Activated CD8-positive, alpha-beta T cell treated with anti-CD3 and anti-CD28 coated beads for 36 hours (primary cell): ENCODE measurements around the gene ATP2B1. TPM values are rescaled to one million over a fixed set of nuclear protein-coding genes. Genes with fewer than 3 reads are reported as not detected.

Source experiments
- ATAC-seq: fragments of 200-7000 bp; cut with Tn5 transposase; one replicate; pipeline ENCODE4 v1.10.0; 2021; ENCODE audit warnings: mild to moderate bottlenecking, moderate library complexity
- CTCF ChIA-PET: fragments of 350-600 bp; sonication (Branson Sonifier 250); formaldehyde crosslinking; loops from one replicate; lab custom pipeline; 2021; ENCODE audit warnings: antibody characterized with exemption; lab: Charles Lee
- POLR2A ChIA-PET: fragments of 350-600 bp; sonication (Branson Sonifier 250); formaldehyde crosslinking; loops from one replicate; lab custom pipeline; 2021; ENCODE audit warnings: antibody characterized with exemption; lab: Charles Lee
- DNase-seq: peaks from one replicate; pipeline ENCODE4 v3.0.0-alpha.2; 2020
- H3K27ac Mint-ChIP-seq: one replicate; pipeline ENCODE4 v1.8.0; 2021; ENCODE audit warnings: mild to moderate bottlenecking, mixed read lengths
- H3K27me3 Mint-ChIP-seq: one replicate; pipeline ENCODE4 v1.8.0; 2021; ENCODE audit warnings: mixed read lengths
- H3K36me3 Mint-ChIP-seq: one replicate; pipeline ENCODE4 v1.8.0; 2021; ENCODE audit warnings: low read depth, mixed read lengths
- H3K4me1 Mint-ChIP-seq: one replicate; pipeline ENCODE4 v1.8.0; 2021; ENCODE audit warnings: low read depth, mixed read lengths
- H3K4me3 Mint-ChIP-seq: one replicate; pipeline ENCODE4 v1.8.0; 2021; ENCODE audit warnings: mild to moderate bottlenecking, moderate library complexity, mixed read lengths
- H3K9me3 Mint-ChIP-seq: one replicate; pipeline ENCODE4 v1.8.0; 2021; ENCODE audit warnings: mixed read lengths
- CTCF ChIP-seq: fragments of 200-600 bp; IDR thresholded peaks from one replicate; pipeline ENCODE4 v1.8.0; 2022; ENCODE audit warnings: antibody characterized with exemption, mild to moderate bottlenecking
- intact Hi-C: fragments of 100-400 bp; cut with micrococcal nuclease; formaldehyde crosslinking; loops from one replicate; pipeline ENCODE4 v1.10.0; 2022
- total RNA-seq, 2 experiments: library from RNA; stranded (reverse); gene quantifications; one replicate each; pipeline ENCODE4 v1.2.3, GENCODE V29; 2021

Gene ATP2B1
- total RNA-seq, 2 experiments from 2014 or later: 20.8 to 26.2 TPM

- intact Hi-C loops: no loop called here
- H3K27ac Mint-ChIP-seq: no peak overlapping the region
Measured at GRCh38 chr12:89603678-89604077, 105.0 kb downstream of the ATP2B1 start.

GRCh38 chr12:89597770-89598169, 110.9 kb downstream of the ATP2B1 start:
- no peak for TF ChIP-seq CTCF
- Mint-ChIP-seq H3K36me3 (peaks cover 42% of the 10 kb centered on the region), H3K4me1 (peaks cover 22% of the 10 kb centered on the region), H3K27me3 (no peaks in the 10 kb centered on the region), H3K27ac (peak overlapping the region; percentile 52), H3K4me3 (no peak overlapping the region), H3K9me3 (no peaks in the 10 kb centered on the region)
- CTCF ChIA-PET: interaction anchor here (1.0 kb wide), 1 partner anchor 73 kb away, joined by 3 read pairs; the partner anchor contains the start of gene GALNT4
- POLR2A ChIA-PET: no interaction called here
- DNase-seq: no peak
- intact Hi-C loops: no loop called here
- peak; percentile 37 for ATAC-seq

More at GRCh38 chr12:89603678-89604077, 105.0 kb downstream of the ATP2B1 start:
- ChIA-PET POLR2A (no interaction called here), CTCF (interaction anchor here (1.2 kb wide), 1 partner anchor 60 kb away, joined by 4 read pairs; no protein-coding TSS in a partner anchor)
- no peak for DNase-seq
- H3K4me3 Mint-ChIP-seq: no peak overlapping the region
- no peaks in the 10 kb centered on the region for H3K9me3 Mint-ChIP-seq
- no peak for ATAC-seq
- no peaks in the 10 kb centered on the region for H3K27me3 Mint-ChIP-seq
- peaks cover 3% of the 10 kb centered on the region for H3K4me1 Mint-ChIP-seq
- peaks cover 47% of the 10 kb centered on the region for H3K36me3 Mint-ChIP-seq
- no peak for TF ChIP-seq CTCF

GRCh38 chr12:89597210-89597609, 111.4 kb downstream of the ATP2B1 start:
- no peak overlapping the region for H3K4me3 Mint-ChIP-seq
- peak overlapping the region; percentile 52 for H3K27ac Mint-ChIP-seq
- DNase-seq: peak; percentile 8
- POLR2A ChIA-PET: no interaction called here
- peak; percentile 45 for ATAC-seq
- no peaks in the 10 kb centered on the region for H3K9me3 Mint-ChIP-seq
- intact Hi-C loops: no loop called here
- no peak for TF ChIP-seq CTCF
- peaks cover 44% of the 10 kb centered on the region for H3K36me3 Mint-ChIP-seq
- H3K27me3 Mint-ChIP-seq: no peaks in the 10 kb centered on the region
- peaks cover 22% of the 10 kb centered on the region for H3K4me1 Mint-ChIP-seq
- CTCF ChIA-PET: no interaction called here

GRCh38 chr12:89593873-89594272, 114.8 kb downstream of the ATP2B1 start:
- CTCF ChIA-PET: interaction anchor here (1.1 kb wide), 1 partner anchor 14 kb away, joined by 3 read pairs; no protein-coding TSS in a partner anchor
- peaks cover 49% of the 10 kb centered on the region for H3K36me3 Mint-ChIP-seq
- TF ChIP-seq CTCF: no peak
- no peaks in the 10 kb centered on the region for H3K9me3 Mint-ChIP-seq
- no peak overlapping the region for H3K4me3 Mint-ChIP-seq
- ATAC-seq (no peak), DNase-seq (no peak)
- no peak overlapping the region for H3K27ac Mint-ChIP-seq
- no peaks in the 10 kb centered on the region for H3K27me3 Mint-ChIP-seq
- peaks cover 24% of the 10 kb centered on the region for H3K4me1 Mint-ChIP-seq
- intact Hi-C loops: no loop called here
- POLR2A ChIA-PET: no interaction called here

GRCh38 chr12:89593233-89593632, 115.4 kb downstream of the ATP2B1 start:
- Mint-ChIP-seq H3K27me3 (no peaks in the 10 kb centered on the region), H3K9me3 (no peaks in the 10 kb centered on the region), H3K27ac (no peak overlapping the region), H3K4me1 (peaks cover 18% of the 10 kb centered on the region), H3K4me3 (no peak overlapping the region), H3K36me3 (peaks cover 44% of the 10 kb centered on the region)
- no peak for TF ChIP-seq CTCF
- CTCF ChIA-PET: interaction anchor here (1.1 kb wide), 1 partner anchor 13 kb away, joined by 3 read pairs; no protein-coding TSS in a partner anchor
- ATAC-seq: no peak
- intact Hi-C loops: no loop called here
- no peak for DNase-seq
- POLR2A ChIA-PET: no interaction called here
